ENCODE data around the gene PPP1R2.
"Not testable (repeated sequence)": the region's sequence is repeated elsewhere in the genome, so short reads cannot be mapped to it uniquely, and the experiment has no call there.

PPP1R2 gene

GRCh38 chr3:195535293-195535692 lies 7.8 kb downstream of the PPP1R2 start:
- no peak for DNase-seq

- no peak for DNase-seq
Observed at GRCh38 chr3:195532834-195533233, 10.3 kb downstream of the PPP1R2 start.

GRCh38 chr3:195532345-195532744 lies 10.8 kb downstream of the PPP1R2 start:
- DNase-seq = no peak

- no peak for DNase-seq
Observed at GRCh38 chr3:195531683-195532082, 11.4 kb downstream of the PPP1R2 start.

GRCh38 chr3:195526492-195526891 lies 16.6 kb downstream of the PPP1R2 start:
- no peak for DNase-seq

- no peak for DNase-seq
Observed at GRCh38 chr3:195524171-195524896, 18.8 kb downstream of the PPP1R2 start.

GRCh38 chr3:195522254-195523023 lies 20.7 kb downstream of the PPP1R2 start:
- DNase-seq = no peak

- no peak for DNase-seq
Observed at GRCh38 chr3:195517030-195517429, 26.1 kb downstream of the PPP1R2 start.

- not testable (repeated sequence) for DNase-seq
Observed at GRCh38 chr3:195514610-195515235, 28.4 kb downstream of the PPP1R2 start.

GRCh38 chr3:195512798-195513345 lies 30.3 kb downstream of the PPP1R2 start:
- DNase-seq = no peak

GRCh38 chr3:195511136-195511535 lies 32.0 kb downstream of the PPP1R2 start:
- no peak for DNase-seq

- DNase-seq = no peak
Observed at GRCh38 chr3:195508185-195508584, 34.9 kb downstream of the PPP1R2 start.

GRCh38 chr3:195475614-195476013 lies 67.5 kb downstream of the PPP1R2 start:
- no peak for DNase-seq

- not testable (repeated sequence) for DNase-seq
Observed at GRCh38 chr3:195475116-195475515, 68.0 kb downstream of the PPP1R2 start.

GRCh38 chr3:195468841-195469240 lies 74.3 kb downstream of the PPP1R2 start:
- DNase-seq = no peak

- no peak for DNase-seq
Observed at GRCh38 chr3:195468391-195468776, 74.7 kb downstream of the PPP1R2 start.

GRCh38 chr3:195467641-195468390 lies 75.3 kb downstream of the PPP1R2 start:
- DNase-seq = no peak

GRCh38 chr3:195466251-195466650 lies 76.9 kb downstream of the PPP1R2 start:
- no peak for DNase-seq

Measured in activated CD4-positive, CD25-positive, alpha-beta regulatory T cell treated with anti-CD3 and anti-CD28 coated beads, Interleukin-2, amount 50 U/mL, for 72 hours (primary cell).